Astrocyte of the cerebellum (primary cell): ENCODE data around the gene TBPL1.
A peak's percentile ranks its signal among the peaks of the same experiment; 100 is the strongest.

Experiments used
- DNase-seq: peaks from one replicate; pipeline ENCODE4 v3.0.0-alpha.2; 2011; ENCODE audit warnings: low read depth
- H3K4me3 ChIP-seq: 2 replicates; pipeline ENCODE4 v1.5.1; 2011; ENCODE audit warnings: mild to moderate bottlenecking, low read depth, low read length, moderate library complexity
- CTCF ChIP-seq: IDR thresholded peaks from 2 replicates; pipeline ENCODE4 v1.5.1; 2012; ENCODE audit warnings: low read length, low read depth, moderate library complexity, mild to moderate bottlenecking; ENCODE audit errors: missing control alignments
- in situ Hi-C: cut with HindIII; loops from 2 replicates; pipeline ENCODE4 v1.10.0; 2017; ENCODE audit warnings: low sequenced_read_pairs

TBPL1 gene

DNA sequence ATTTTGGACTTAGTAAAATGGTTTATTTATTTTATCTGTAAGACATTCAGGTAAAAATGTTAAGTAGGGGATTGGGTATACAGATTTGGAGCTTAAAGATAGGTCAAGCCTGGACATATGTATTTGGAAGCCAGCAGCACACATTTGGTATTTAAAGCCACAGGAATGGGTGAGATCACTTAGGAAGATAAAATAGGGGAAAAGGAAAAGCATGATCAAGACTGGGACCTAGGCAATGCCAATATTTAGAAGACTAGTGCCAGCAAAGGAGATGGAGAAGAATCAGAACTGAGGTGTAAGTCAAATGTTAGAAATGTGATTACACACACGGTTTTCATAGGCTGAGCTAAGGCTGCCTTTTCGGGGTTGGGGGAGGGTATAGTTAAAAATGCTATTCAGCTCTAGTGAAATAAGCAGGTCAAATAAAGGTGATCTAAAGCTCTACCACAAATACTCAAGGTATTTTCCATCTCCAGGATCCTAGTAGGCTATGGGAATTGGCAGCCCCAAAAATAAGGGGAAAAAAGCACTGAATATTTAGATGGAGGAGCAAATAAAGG is 78.8 kb downstream of the TBPL1 start:
- no peak for TF ChIP-seq CTCF
- peak; percentile 44 for DNase-seq
- in situ Hi-C loops: no loop called here
- H3K4me3 ChIP-seq: no peak overlapping the region

DNA sequence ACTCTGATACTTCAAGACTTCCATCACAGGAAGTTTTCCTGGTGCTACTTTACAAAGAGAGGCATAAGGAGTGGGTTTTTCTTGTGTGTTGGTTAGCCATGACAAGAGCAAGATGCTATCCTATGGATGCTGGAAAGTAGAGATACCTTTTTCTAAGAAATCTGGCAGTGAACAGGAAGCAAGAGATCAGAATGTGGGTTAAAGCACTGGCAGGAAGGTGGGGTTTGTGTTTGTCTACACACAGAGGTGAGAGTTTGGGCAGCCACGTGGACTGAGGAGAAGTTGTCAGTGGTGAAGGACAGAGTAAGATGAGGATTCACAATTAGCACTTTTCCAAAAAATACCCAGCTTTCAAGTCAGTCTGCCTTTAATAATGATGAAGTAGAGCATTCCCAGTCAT is 81.5 kb downstream of the TBPL1 start:
- no peak for TF ChIP-seq CTCF
- H3K4me3 ChIP-seq: no peak overlapping the region
- DNase-seq: no peak
- in situ Hi-C loops: no loop called here

GRCh38 chr6:134034961-134035822 is 82.2 kb downstream of the TBPL1 start:
- H3K4me3 ChIP-seq: no peak overlapping the region
- in situ Hi-C loops: no loop called here
- no peak for TF ChIP-seq CTCF
- DNase-seq: no peak

DNA sequence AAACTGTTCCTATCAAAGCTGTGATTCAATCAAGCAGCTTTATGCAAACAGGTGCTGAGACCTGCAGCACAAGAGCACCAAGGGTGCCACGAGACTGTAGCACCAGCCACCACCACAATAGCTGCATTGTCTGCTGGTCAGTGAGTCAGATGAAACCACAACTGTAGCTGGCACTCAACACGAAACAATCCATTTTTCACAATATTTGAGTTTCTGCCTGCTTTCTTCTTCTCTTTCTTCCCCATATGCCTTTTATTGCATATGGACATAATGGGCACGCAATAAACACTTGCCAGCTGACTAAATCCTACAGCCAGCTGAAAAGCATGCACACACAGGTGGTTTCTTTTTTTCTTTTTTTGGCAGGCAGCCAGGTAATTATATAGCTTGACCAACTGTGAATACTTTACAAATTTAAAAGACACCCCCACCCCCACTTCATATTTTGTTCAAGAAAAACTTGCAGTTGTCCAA is 82.8 kb downstream of the TBPL1 start:
- H3K4me3 ChIP-seq: no peak overlapping the region
- in situ Hi-C loops: no loop called here
- DNase-seq: peak; percentile 58
- no peak for TF ChIP-seq CTCF

DNA sequence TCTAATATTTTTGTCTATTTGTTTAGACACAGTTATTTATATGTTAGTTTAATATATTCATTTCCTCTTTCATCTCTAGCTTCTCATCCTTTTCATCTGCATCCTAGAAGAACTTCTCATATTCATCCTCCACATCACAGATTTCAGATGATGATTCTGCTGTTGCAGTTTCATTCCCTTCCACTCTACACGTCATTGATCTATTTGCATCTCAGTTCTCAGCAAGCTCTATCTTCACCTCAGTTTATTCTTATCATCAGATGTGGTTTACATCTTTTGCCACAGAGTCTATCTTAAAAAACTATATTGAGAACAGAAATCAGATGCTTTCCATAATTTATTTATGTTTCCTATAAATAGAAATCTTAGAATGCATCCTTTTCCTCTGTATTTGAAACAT is 86.1 kb downstream of the TBPL1 start:
- DNase-seq: no peak

More for the DNA sequence above, 86.1 kb downstream of the TBPL1 start:
- no peak for TF ChIP-seq CTCF
- in situ Hi-C loops: no loop called here
- H3K4me3 ChIP-seq: no peak overlapping the region
